ENCODE results near the gene ACOT9.

- TF ChIP-seq POLR2A (IDR thresholded peaks at IDR 0.05) (no peak), EP300 (IDR thresholded peaks at IDR 0.05) (no peak), POLR2AphosphoS5 (IDR thresholded peaks at IDR 0.05) (no peak)
- TF ChIP-seq, protein P1, sequence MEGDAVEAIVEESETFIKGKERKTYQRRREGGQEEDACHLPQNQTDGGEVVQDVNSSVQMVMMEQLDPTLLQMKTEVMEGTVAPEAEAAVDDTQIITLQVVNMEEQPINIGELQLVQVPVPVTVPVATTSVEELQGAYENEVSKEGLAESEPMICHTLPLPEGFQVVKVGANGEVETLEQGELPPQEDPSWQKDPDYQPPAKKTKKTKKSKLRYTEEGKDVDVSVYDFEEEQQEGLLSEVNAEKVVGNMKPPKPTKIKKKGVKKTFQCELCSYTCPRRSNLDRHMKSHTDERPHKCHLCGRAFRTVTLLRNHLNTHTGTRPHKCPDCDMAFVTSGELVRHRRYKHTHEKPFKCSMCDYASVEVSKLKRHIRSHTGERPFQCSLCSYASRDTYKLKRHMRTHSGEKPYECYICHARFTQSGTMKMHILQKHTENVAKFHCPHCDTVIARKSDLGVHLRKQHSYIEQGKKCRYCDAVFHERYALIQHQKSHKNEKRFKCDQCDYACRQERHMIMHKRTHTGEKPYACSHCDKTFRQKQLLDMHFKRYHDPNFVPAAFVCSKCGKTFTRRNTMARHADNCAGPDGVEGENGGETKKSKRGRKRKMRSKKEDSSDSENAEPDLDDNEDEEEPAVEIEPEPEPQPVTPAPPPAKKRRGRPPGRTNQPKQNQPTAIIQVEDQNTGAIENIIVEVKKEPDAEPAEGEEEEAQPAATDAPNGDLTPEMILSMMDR (IDR thresholded peaks at IDR 0.05), result no peak
Measured at GRCh38 chrX:23704673-23705206, 38.3 kb downstream of the ACOT9 start.

Measured in gastroesophageal sphincter (tissue), 3 donors.